ENCODE data around the gene AOAH.

The AOAH gene

GRCh38 chr7:36723951-36724664, at the start of gene AOAH:
AOAH (minus strand) TSS chr7:36724494; CDS start chr7:36724148, 346 bp downstream.
- no peak within 1 kb of the TSS for H3K9ac ChIP-seq (ENCODE audit: low read depth, low read length)
- H3K27ac ChIP-seq (ENCODE audit: low read length): no peak within 1 kb of the TSS
- no peaks in the 10 kb centered on the region for H3K27me3 ChIP-seq (ENCODE audit: insufficient read depth, low read length)
- no peaks in the 10 kb centered on the region for H3K4me1 ChIP-seq (ENCODE audit: insufficient read depth, low read length)
- H3K36me3 ChIP-seq (ENCODE audit: insufficient read depth, low read depth, low read length): no peaks in the 10 kb centered on the region
- H3K4me3 ChIP-seq (ENCODE audit: low read length): no peak within 1 kb of the TSS
- no peaks in the 10 kb centered on the region for H3K9me3 ChIP-seq (ENCODE audit: insufficient read depth, low read depth, low read length)

- H3K4me3 ChIP-seq (ENCODE audit: low read length): no peak overlapping the region
- no peaks in the 10 kb centered on the region for H3K36me3 ChIP-seq (ENCODE audit: insufficient read depth, low read depth, low read length)
- H3K4me1 ChIP-seq (ENCODE audit: insufficient read depth, low read length): peaks cover 13% of the 10 kb centered on the region
- no peak overlapping the region for H3K9ac ChIP-seq (ENCODE audit: low read depth, low read length)
- H3K27ac ChIP-seq (ENCODE audit: low read length): no peak overlapping the region
- H3K27me3 ChIP-seq (ENCODE audit: insufficient read depth, low read length): no peaks in the 10 kb centered on the region
- H3K9me3 ChIP-seq (ENCODE audit: insufficient read depth, low read depth, low read length): no peaks in the 10 kb centered on the region
These were observed 42.2 kb upstream of the AOAH start for GRCh38 chr7:36766451-36766850.

- H3K27ac ChIP-seq (ENCODE audit: low read length): no peak overlapping the region
- no peaks in the 10 kb centered on the region for H3K27me3 ChIP-seq (ENCODE audit: insufficient read depth, low read length)
- H3K4me3 ChIP-seq (ENCODE audit: low read length): no peak overlapping the region
These were observed 41.3 kb upstream of the AOAH start for GRCh38 chr7:36765605-36766004.

GRCh38 chr7:36764929-36765328, 40.6 kb upstream of the AOAH start:
- Histone ChIP-seq H3K27me3 (ENCODE audit: insufficient read depth, low read length) (no peaks in the 10 kb centered on the region), H3K36me3 (ENCODE audit: insufficient read depth, low read depth, low read length) (no peaks in the 10 kb centered on the region), H3K9me3 (ENCODE audit: insufficient read depth, low read depth, low read length) (no peaks in the 10 kb centered on the region), H3K9ac (ENCODE audit: low read depth, low read length) (no peak overlapping the region), H3K4me3 (ENCODE audit: low read length) (no peak overlapping the region), H3K4me1 (ENCODE audit: insufficient read depth, low read length) (peaks cover 13% of the 10 kb centered on the region), H3K27ac (ENCODE audit: low read length) (no peak overlapping the region)

More at GRCh38 chr7:36765605-36766004, 41.3 kb upstream of the AOAH start:
- Histone ChIP-seq H3K9ac (ENCODE audit: low read depth, low read length) (no peak overlapping the region), H3K36me3 (ENCODE audit: insufficient read depth, low read depth, low read length) (no peaks in the 10 kb centered on the region), H3K4me1 (ENCODE audit: insufficient read depth, low read length) (peaks cover 13% of the 10 kb centered on the region), H3K9me3 (ENCODE audit: insufficient read depth, low read depth, low read length) (no peaks in the 10 kb centered on the region)

GRCh38 chr7:36763132-36763816, 39.0 kb upstream of the AOAH start:
- H3K9me3 ChIP-seq (ENCODE audit: insufficient read depth, low read depth, low read length): no peaks in the 10 kb centered on the region
- H3K4me3 ChIP-seq (ENCODE audit: low read length): 0 out of 2 replicates have a peak overlapping the region, but pooled peaks have one; percentile 25
- peaks cover 13% of the 10 kb centered on the region for H3K4me1 ChIP-seq (ENCODE audit: insufficient read depth, low read length)
- H3K9ac ChIP-seq (ENCODE audit: low read depth, low read length): no peak overlapping the region
- peak overlapping the region; percentile 53 for H3K27ac ChIP-seq (ENCODE audit: low read length)
- no peaks in the 10 kb centered on the region for H3K27me3 ChIP-seq (ENCODE audit: insufficient read depth, low read length)
- H3K36me3 ChIP-seq (ENCODE audit: insufficient read depth, low read depth, low read length): no peaks in the 10 kb centered on the region

- no peak overlapping the region for H3K9ac ChIP-seq (ENCODE audit: low read depth, low read length)
- H3K4me3 ChIP-seq (ENCODE audit: low read length): no peak overlapping the region
These were observed 38.1 kb upstream of the AOAH start for GRCh38 chr7:36762394-36762793.

GRCh38 chr7:36761835-36762234, 37.5 kb upstream of the AOAH start:
- H3K27me3 ChIP-seq (ENCODE audit: insufficient read depth, low read length): no peaks in the 10 kb centered on the region
- no peak overlapping the region for H3K4me3 ChIP-seq (ENCODE audit: low read length)
- no peaks in the 10 kb centered on the region for H3K36me3 ChIP-seq (ENCODE audit: insufficient read depth, low read depth, low read length)
- no peak overlapping the region for H3K9ac ChIP-seq (ENCODE audit: low read depth, low read length)
- H3K4me1 ChIP-seq (ENCODE audit: insufficient read depth, low read length): peaks cover 16% of the 10 kb centered on the region
- H3K9me3 ChIP-seq (ENCODE audit: insufficient read depth, low read depth, low read length): no peaks in the 10 kb centered on the region
- no peak overlapping the region for H3K27ac ChIP-seq (ENCODE audit: low read length)

More at GRCh38 chr7:36762394-36762793, 38.1 kb upstream of the AOAH start:
- H3K9me3 ChIP-seq (ENCODE audit: insufficient read depth, low read depth, low read length): no peaks in the 10 kb centered on the region
- H3K27me3 ChIP-seq (ENCODE audit: insufficient read depth, low read length): no peaks in the 10 kb centered on the region
- no peaks in the 10 kb centered on the region for H3K36me3 ChIP-seq (ENCODE audit: insufficient read depth, low read depth, low read length)
- no peak overlapping the region for H3K27ac ChIP-seq (ENCODE audit: low read length)
- H3K4me1 ChIP-seq (ENCODE audit: insufficient read depth, low read length): peaks cover 13% of the 10 kb centered on the region

- H3K4me3 ChIP-seq (ENCODE audit: low read length): no peak overlapping the region
- H3K36me3 ChIP-seq (ENCODE audit: insufficient read depth, low read depth, low read length): no peaks in the 10 kb centered on the region
- no peaks in the 10 kb centered on the region for H3K27me3 ChIP-seq (ENCODE audit: insufficient read depth, low read length)
- no peak overlapping the region for H3K9ac ChIP-seq (ENCODE audit: low read depth, low read length)
- H3K9me3 ChIP-seq (ENCODE audit: insufficient read depth, low read depth, low read length): no peaks in the 10 kb centered on the region
- peaks cover 16% of the 10 kb centered on the region for H3K4me1 ChIP-seq (ENCODE audit: insufficient read depth, low read length)
- no peak overlapping the region for H3K27ac ChIP-seq (ENCODE audit: low read length)
These were observed 36.8 kb upstream of the AOAH start for GRCh38 chr7:36760856-36761762.

- Histone ChIP-seq H3K9ac (ENCODE audit: low read depth, low read length) (no peak overlapping the region), H3K4me1 (ENCODE audit: insufficient read depth, low read length) (peaks cover 16% of the 10 kb centered on the region), H3K4me3 (ENCODE audit: low read length) (no peak overlapping the region), H3K27me3 (ENCODE audit: insufficient read depth, low read length) (no peaks in the 10 kb centered on the region), H3K9me3 (ENCODE audit: insufficient read depth, low read depth, low read length) (no peaks in the 10 kb centered on the region), H3K27ac (ENCODE audit: low read length) (no peak overlapping the region), H3K36me3 (ENCODE audit: insufficient read depth, low read depth, low read length) (no peaks in the 10 kb centered on the region)
These were observed 34.6 kb upstream of the AOAH start for GRCh38 chr7:36758879-36759278.

GRCh38 chr7:36755484-36755883, 31.2 kb upstream of the AOAH start:
- no peaks in the 10 kb centered on the region for H3K36me3 ChIP-seq (ENCODE audit: insufficient read depth, low read depth, low read length)
- no peaks in the 10 kb centered on the region for H3K27me3 ChIP-seq (ENCODE audit: insufficient read depth, low read length)
- H3K4me1 ChIP-seq (ENCODE audit: insufficient read depth, low read length): peaks cover 3% of the 10 kb centered on the region; the same call in 1 of the 2 replicates
- no peak overlapping the region for H3K9ac ChIP-seq (ENCODE audit: low read depth, low read length)
- H3K9me3 ChIP-seq (ENCODE audit: insufficient read depth, low read depth, low read length): no peaks in the 10 kb centered on the region
- H3K27ac ChIP-seq (ENCODE audit: low read length): no peak overlapping the region
- no peak overlapping the region for H3K4me3 ChIP-seq (ENCODE audit: low read length)

- Histone ChIP-seq H3K27me3 (ENCODE audit: insufficient read depth, low read length) (no peaks in the 10 kb centered on the region), H3K9ac (ENCODE audit: low read depth, low read length) (no peak overlapping the region), H3K27ac (ENCODE audit: low read length) (no peak overlapping the region), H3K4me3 (ENCODE audit: low read length) (no peak overlapping the region), H3K36me3 (ENCODE audit: insufficient read depth, low read depth, low read length) (no peaks in the 10 kb centered on the region), H3K4me1 (ENCODE audit: insufficient read depth, low read length) (peaks cover 3% of the 10 kb centered on the region), H3K9me3 (ENCODE audit: insufficient read depth, low read depth, low read length) (no peaks in the 10 kb centered on the region)
These were observed 27.9 kb upstream of the AOAH start for GRCh38 chr7:36752026-36752711.

Data from iPS-20b (cell line).